Retinal pigment epithelial cell (primary cell): ENCODE measurements around the gene RHEBL1.

ENCODE experiments used
- DNase-seq: peaks from one replicate; pipeline ENCODE4 v3.0.0-alpha.2; 2010; ENCODE audit warnings: low read depth
- H3K4me3 ChIP-seq: 2 replicates; pipeline ENCODE4 v1.5.1; 2011; ENCODE audit warnings: mild to moderate bottlenecking, low read length, control low read depth, moderate library complexity
- TF ChIP-seq, protein P1 (sequence below): conservative IDR thresholded peaks from 2 replicates; pipeline ENCODE4 v1.5.1; 2011; ENCODE audit warnings: low read depth, low read length, control low read depth, inconsistent platforms

RHEBL1 gene

GRCh38 chr12:49049566-49050224 is 20.1 kb downstream of the RHEBL1 start:
- no peak overlapping the region for H3K4me3 ChIP-seq
- DNase-seq, result no peak
- TF ChIP-seq, protein P1, sequence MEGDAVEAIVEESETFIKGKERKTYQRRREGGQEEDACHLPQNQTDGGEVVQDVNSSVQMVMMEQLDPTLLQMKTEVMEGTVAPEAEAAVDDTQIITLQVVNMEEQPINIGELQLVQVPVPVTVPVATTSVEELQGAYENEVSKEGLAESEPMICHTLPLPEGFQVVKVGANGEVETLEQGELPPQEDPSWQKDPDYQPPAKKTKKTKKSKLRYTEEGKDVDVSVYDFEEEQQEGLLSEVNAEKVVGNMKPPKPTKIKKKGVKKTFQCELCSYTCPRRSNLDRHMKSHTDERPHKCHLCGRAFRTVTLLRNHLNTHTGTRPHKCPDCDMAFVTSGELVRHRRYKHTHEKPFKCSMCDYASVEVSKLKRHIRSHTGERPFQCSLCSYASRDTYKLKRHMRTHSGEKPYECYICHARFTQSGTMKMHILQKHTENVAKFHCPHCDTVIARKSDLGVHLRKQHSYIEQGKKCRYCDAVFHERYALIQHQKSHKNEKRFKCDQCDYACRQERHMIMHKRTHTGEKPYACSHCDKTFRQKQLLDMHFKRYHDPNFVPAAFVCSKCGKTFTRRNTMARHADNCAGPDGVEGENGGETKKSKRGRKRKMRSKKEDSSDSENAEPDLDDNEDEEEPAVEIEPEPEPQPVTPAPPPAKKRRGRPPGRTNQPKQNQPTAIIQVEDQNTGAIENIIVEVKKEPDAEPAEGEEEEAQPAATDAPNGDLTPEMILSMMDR, result no peak

DNA sequence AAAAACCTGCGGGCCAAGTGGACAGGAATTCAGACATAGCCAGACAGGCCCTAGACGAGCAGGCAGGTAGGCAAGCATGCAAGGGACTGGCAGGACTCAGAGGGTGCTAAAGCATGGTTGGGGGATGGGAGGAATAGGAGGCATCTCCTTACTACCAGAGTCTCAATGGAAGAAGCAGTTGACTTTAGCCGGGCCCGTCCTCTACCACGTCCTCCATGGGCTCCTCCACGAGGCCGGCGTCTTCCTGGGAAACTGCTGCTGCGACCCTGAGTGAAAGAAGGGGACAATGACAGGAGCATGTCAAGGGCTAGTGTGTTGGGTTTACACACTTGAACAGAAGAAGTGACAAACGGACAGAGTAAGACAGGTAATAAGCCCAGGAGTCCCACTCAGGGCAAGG is 20.8 kb downstream of the RHEBL1 start:
- H3K4me3 ChIP-seq, result no peak overlapping the region
- TF ChIP-seq, protein P1, result no peak
- no peak for DNase-seq

DNA sequence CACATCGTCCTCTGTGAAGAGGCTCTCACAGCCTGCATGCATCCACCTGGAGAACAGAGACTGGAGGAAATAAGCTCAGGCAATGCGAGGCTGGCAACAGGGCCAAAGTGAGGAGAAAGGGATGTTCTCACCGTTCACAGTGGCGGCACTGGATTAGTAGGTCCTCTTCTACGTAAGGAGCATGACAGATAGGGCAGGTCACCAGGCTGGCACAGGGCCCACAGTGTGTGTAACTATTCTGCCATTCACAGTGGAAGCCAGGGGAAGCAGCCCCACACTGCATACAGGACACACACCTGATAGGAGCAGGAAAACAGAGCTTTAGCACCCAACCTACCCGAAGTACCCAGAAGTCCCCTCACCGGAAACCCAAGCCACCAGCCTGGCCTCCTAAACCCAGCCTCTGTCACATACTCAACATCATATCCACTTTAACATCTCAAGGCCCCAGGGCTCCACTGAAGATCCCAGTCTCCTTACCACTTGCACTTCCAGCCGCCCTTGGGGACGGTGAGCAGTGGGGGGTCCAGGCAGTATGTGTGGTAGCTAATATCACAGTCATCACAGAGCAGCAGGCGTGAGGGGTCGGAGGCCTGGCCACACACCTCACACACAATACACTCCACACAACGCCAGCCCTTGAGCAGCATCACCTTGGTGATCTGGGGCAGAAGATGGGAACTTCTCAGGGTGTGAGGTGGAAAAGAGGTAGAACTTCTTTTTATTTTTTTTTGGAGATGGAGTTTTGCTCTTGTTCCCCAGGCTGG is 23.5 kb downstream of the RHEBL1 start:
- no peak for DNase-seq
- TF ChIP-seq, protein P1, result no peak
- H3K4me3 ChIP-seq, result no peak overlapping the region

DNA sequence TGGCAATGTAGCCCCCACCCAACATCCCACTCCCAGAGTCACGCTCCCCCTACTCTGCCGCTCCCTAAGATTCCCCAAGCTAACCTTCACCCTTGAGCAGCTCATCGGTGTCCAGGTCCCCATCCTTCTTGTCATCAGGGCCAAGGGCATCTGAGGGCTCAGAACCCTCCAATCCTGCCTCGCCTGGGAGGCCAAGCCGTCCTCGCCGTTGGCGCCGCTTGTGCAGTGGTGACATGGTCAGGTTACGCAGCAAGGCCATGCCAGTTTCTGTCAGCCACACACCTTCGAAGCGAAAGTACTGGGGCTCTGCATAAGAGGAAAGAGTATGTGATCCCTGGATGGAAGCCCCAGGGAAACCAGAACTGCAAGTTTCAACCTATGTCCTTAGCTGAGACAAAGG is 25.1 kb downstream of the RHEBL1 start:
- DNase-seq, result no peak
- TF ChIP-seq, protein P1, result no peak
- no peak overlapping the region for H3K4me3 ChIP-seq

DNA sequence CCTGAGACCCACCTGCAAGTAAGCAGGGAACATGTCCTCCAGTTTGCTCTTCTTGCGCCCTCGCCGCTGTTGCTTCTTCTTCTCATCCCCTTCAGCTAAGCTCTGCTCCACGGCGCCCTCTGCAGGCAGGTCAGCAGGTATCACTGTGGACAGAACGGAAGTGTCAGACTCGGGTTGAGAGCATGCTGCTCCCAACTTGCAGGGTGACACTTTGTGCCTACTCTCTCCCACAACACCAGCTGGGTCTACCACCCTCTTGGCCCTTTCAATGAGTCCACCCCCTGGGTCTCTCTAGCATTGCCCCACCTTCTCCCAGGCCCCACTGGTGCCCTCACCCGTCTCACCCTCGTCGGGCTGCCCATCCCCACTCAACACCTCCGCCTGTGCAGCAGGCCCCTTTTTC is 25.9 kb downstream of the RHEBL1 start:
- H3K4me3 ChIP-seq, result no peak overlapping the region
- TF ChIP-seq, protein P1, result peak; percentile 84
- DNase-seq, result no peak

GRCh38 chr12:49043241-49043640 is 26.5 kb downstream of the RHEBL1 start:
- H3K4me3 ChIP-seq, result no peak overlapping the region
- no peak for DNase-seq
- TF ChIP-seq, protein P1, result no peak
